DOHH2 (cell line): ENCODE data around the gene PHACTR2.

Experiments
- H3F3A ChIP-seq: fragments of 200-600 bp; sonication (generic), shearing (Covaris generic); 2 replicates; pipeline ENCODE4 v1.6.0; 2016; ENCODE audit warnings: antibody characterized with exemption, mild to moderate bottlenecking; ENCODE audit not compliant: control insufficient read depth, insufficient read depth
- H3K27ac ChIP-seq: fragments of 200-600 bp; sonication (generic); 2 replicates; pipeline ENCODE4 v1.5.1; 2014; ENCODE audit warnings: low read depth, mild to moderate bottlenecking, low read length, moderate library complexity
- H3K27me3 ChIP-seq: fragments of 200-600 bp; sonication (generic); 2 replicates; pipeline ENCODE4 v1.6.1; 2014; ENCODE audit warnings: mild to moderate bottlenecking, low read length, mixed read lengths; ENCODE audit not compliant: control insufficient read depth
- H3K36me3 ChIP-seq: fragments of 200-600 bp; sonication (generic); 2 replicates; pipeline ENCODE4 v1.6.1; 2014; ENCODE audit warnings: mild to moderate bottlenecking, low read length, moderate library complexity, mixed read lengths; ENCODE audit not compliant: control insufficient read depth
- H3K4me1 ChIP-seq: fragments of 200-600 bp; sonication (generic); 2 replicates; pipeline ENCODE4 v1.6.1; 2014; ENCODE audit warnings: mild to moderate bottlenecking, low read length, mixed read lengths; ENCODE audit not compliant: control insufficient read depth
- H3K4me2 ChIP-seq: fragments of 200-600 bp; sonication (generic); 2 replicates; pipeline ENCODE4 v1.6.0; 2014; ENCODE audit warnings: mild to moderate bottlenecking, low read length, moderate library complexity
- H3K4me3 ChIP-seq: fragments of 200-600 bp; sonication (generic); 2 replicates; pipeline ENCODE4 v1.5.1; 2014; ENCODE audit warnings: mild to moderate bottlenecking, low read length, mixed read lengths
- H3K79me2 ChIP-seq: fragments of 200-600 bp; sonication (generic); 2 replicates; pipeline ENCODE4 v1.6.1; 2014; ENCODE audit warnings: mild to moderate bottlenecking, low read length, mixed read lengths; ENCODE audit not compliant: control insufficient read depth
- H3K9me2 ChIP-seq: fragments of 200-600 bp; sonication (generic); replicated peaks from 2 replicates; pipeline ENCODE4 v1.6.1; 2014; ENCODE audit warnings: mild to moderate bottlenecking, low read length, mixed read lengths; ENCODE audit not compliant: control insufficient read depth
- H3K9me3 ChIP-seq: fragments of 200-600 bp; sonication (generic); 2 replicates; pipeline ENCODE4 v1.6.1; 2014; ENCODE audit warnings: antibody characterized with exemption, low read length, mixed read lengths; ENCODE audit not compliant: control insufficient read depth, insufficient read depth
- H4K20me1 ChIP-seq: fragments of 200-600 bp; sonication (generic); 2 replicates; pipeline ENCODE4 v1.6.0; 2014; ENCODE audit warnings: low read depth, mild to moderate bottlenecking, antibody characterized with exemption, low read length, moderate library complexity; ENCODE audit not compliant: control insufficient read depth, insufficient read depth
- EZH2phosphoT487 ChIP-seq: fragments of 200-600 bp; sonication (generic); IDR thresholded peaks from 2 replicates; pipeline ENCODE4 v1.6.1; 2017; ENCODE audit warnings: borderline replicate concordance, mild to moderate bottlenecking, antibody characterized with exemption, low read length, moderate library complexity, mixed read lengths
- TF ChIP-seq, protein P1 (sequence below): fragments of 200-600 bp; sonication (generic); IDR thresholded peaks from one replicate; pipeline ENCODE4 v1.5.1; 2014; ENCODE audit warnings: antibody characterized with exemption, mild to moderate bottlenecking, low read depth, low read length; ENCODE audit not compliant: poor library complexity, severe bottlenecking

PHACTR2 gene

DNA sequence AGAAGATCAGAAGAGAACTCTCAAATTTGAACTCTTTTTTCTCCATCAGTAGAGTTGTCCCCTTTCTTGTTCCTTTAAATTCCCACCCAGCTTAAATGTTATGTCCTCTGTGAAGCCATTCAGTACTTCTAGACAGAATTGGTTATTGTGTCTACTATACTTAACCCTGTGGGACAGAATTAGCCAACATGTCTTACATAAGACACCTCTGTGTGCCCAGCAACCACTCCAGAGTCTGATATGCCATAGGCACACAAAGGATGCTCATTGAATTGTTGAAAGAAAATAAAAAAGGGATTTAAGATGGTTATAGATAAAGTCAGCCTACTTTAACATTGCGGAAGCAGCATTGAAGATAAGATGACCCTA lies 88.4 kb downstream of the PHACTR2 start:
- no peaks in the 10 kb centered on the region for H4K20me1 ChIP-seq
- no peaks in the 10 kb centered on the region for H3K79me2 ChIP-seq
- no peaks in the 10 kb centered on the region for H3K36me3 ChIP-seq
- H3K4me3 ChIP-seq = no peak overlapping the region
- H3K27me3 ChIP-seq = no peaks in the 10 kb centered on the region
- H3K4me2 ChIP-seq = no peak overlapping the region
- no peaks in the 10 kb centered on the region for H3K4me1 ChIP-seq
- no peak overlapping the region for H3K27ac ChIP-seq
- TF ChIP-seq EZH2phosphoT487 = no peak
- TF ChIP-seq, protein P1, sequence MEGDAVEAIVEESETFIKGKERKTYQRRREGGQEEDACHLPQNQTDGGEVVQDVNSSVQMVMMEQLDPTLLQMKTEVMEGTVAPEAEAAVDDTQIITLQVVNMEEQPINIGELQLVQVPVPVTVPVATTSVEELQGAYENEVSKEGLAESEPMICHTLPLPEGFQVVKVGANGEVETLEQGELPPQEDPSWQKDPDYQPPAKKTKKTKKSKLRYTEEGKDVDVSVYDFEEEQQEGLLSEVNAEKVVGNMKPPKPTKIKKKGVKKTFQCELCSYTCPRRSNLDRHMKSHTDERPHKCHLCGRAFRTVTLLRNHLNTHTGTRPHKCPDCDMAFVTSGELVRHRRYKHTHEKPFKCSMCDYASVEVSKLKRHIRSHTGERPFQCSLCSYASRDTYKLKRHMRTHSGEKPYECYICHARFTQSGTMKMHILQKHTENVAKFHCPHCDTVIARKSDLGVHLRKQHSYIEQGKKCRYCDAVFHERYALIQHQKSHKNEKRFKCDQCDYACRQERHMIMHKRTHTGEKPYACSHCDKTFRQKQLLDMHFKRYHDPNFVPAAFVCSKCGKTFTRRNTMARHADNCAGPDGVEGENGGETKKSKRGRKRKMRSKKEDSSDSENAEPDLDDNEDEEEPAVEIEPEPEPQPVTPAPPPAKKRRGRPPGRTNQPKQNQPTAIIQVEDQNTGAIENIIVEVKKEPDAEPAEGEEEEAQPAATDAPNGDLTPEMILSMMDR = no peak
- H3F3A ChIP-seq = no peaks in the 10 kb centered on the region
- H3K9me3 ChIP-seq = no peaks in the 10 kb centered on the region
- H3K9me2 ChIP-seq = no peaks in the 10 kb centered on the region

DNA sequence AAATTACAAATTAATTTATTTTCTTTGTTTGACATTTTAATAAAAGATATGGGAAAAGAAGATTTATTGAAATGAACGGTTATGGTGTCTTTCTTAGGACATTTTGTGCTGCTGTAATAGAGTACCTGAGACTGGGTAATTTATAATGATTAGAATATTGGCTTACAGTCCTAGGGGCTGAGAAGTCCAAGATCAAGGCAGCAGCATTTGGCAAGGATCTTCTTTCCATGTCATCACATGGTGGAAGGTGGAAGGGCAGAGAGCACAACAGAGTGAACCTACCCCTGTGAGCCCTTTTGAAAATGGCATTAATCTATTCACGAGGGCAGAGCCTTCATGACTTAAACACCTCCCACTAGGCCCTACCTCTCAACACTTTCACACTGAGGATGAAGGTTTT lies 89.7 kb downstream of the PHACTR2 start:
- Histone ChIP-seq H4K20me1 (no peaks in the 10 kb centered on the region), H3K4me1 (no peaks in the 10 kb centered on the region), H3K36me3 (no peaks in the 10 kb centered on the region), H3K9me2 (no peaks in the 10 kb centered on the region), H3K9me3 (no peaks in the 10 kb centered on the region), H3K27ac (no peak overlapping the region), H3K4me3 (no peak overlapping the region), H3K27me3 (no peaks in the 10 kb centered on the region), H3K79me2 (no peaks in the 10 kb centered on the region), H3F3A (no peaks in the 10 kb centered on the region), H3K4me2 (no peak overlapping the region)
- TF ChIP-seq, protein P1 = no peak
- TF ChIP-seq EZH2phosphoT487 = no peak

DNA sequence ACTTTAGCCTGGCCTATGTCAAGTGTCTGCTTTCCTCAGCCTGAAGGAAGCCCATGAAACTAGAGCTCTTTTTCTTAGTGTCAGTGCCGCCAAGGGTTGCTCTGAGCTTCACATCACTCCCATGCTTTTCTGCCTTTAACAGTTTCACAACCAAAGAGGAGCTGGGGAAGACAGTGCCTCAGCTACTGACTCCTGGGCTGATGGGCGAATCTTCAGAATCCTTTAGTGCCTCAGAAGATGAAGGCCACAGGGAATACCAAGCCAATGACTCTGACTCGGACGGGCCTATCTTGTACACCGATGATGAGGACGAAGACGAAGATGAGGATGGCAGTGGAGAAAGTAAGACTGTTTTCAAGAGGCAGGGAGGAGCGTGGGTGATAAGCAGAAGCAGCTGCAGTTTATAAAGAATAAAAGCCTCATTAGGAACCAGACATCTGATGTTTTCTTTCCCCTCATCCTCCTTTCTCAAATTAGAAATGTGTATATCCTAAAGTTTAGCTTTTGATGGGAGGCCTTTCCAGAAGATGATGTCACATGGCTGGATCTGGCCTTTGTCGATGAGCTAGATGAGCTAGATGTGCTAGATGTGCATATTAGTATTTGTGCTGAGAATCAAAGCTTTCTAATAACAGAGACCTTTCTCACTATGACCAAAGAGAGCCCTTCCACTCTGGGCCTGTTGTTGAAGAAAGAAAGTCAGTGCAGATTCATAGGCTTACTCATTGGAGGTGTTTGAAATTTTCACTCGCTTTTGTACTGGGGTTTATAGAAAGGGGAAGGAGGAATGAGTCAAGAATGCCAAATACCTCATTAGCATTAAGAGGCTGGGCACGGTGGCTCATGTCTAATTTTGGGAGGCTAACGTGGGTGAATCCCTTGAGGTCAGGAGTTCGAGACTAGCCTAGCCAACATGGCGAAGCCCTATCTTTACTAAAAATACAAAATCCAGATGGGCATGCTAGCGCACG lies 94.6 kb downstream of the PHACTR2 start:
- Histone ChIP-seq H3K4me3 (no peak overlapping the region), H3K79me2 (no peaks in the 10 kb centered on the region), H3K4me2 (no peak overlapping the region), H3F3A (no peaks in the 10 kb centered on the region), H4K20me1 (no peaks in the 10 kb centered on the region), H3K9me3 (no peaks in the 10 kb centered on the region), H3K27me3 (no peaks in the 10 kb centered on the region), H3K36me3 (no peaks in the 10 kb centered on the region), H3K4me1 (no peaks in the 10 kb centered on the region), H3K9me2 (no peaks in the 10 kb centered on the region), H3K27ac (no peak overlapping the region)
- TF ChIP-seq EZH2phosphoT487 = no peak
- TF ChIP-seq, protein P1 = no peak
